Limb (tissue), 2 donors: ENCODE measurements around the gene XIRP2.

Experiments
- DNase-seq, 2 donors: peaks; one replicate each; pipeline ENCODE4 v3.0.0-alpha.2; 2016; ENCODE audit errors: extremely low spot score in 2 of 2

XIRP2 gene

GRCh38 chr2:167287212-167287611 is 398.9 kb downstream of the XIRP2 start:
- DNase-seq = no peak

- DNase-seq = no peak
Observed at GRCh38 chr2:167289651-167290410, 401.6 kb downstream of the XIRP2 start.

- peak; percentile 94 to 96 for DNase-seq
Observed at GRCh38 chr2:167292430-167293171, 404.3 kb downstream of the XIRP2 start, which contains the start of gene B3GALT1. Gene B3GALT1 (plus strand): TSS chr2:167293001.

- no peak for DNase-seq
Observed at GRCh38 chr2:167293172-167293781, 405.0 kb downstream of the XIRP2 start.

GRCh38 chr2:167293943-167294775 is 405.9 kb downstream of the XIRP2 start:
- peak; percentile 15 to 57 for DNase-seq

GRCh38 chr2:167294776-167295140 is 406.5 kb downstream of the XIRP2 start:
- peak in 1 of 2 donors; percentile 46 for DNase-seq

- DNase-seq = no peak
Observed at GRCh38 chr2:167297292-167297691, 409.0 kb downstream of the XIRP2 start.

- DNase-seq = no peak
Observed at GRCh38 chr2:167298017-167298416, 409.7 kb downstream of the XIRP2 start.
